ENCODE results near the gene AFTPH. TPM values are rescaled to one million over a fixed set of nuclear protein-coding genes. Genes with fewer than 3 reads are reported as not detected.

The AFTPH gene
- total RNA-seq, 1 experiment from 2014 or later: 14.9 TPM

DNA sequence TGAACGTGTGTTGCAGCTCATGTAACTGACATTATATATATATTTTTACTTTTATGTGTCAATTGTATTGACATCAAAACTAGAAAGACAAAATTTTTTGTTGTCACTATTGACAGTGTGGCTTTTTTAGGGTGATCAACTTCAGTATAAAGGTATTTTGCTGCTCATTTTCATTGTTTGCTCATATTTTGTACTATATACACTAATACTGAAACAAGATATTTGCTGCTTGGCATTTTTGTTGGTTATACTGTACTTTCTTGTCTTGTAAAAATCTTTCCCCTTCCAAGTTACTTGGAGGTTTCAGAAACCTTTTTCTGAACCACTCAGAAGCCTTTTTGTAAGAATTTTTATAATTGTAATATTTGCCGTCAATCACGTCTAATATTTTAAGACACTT is 16.5 kb downstream of the AFTPH start:
- no peaks in the 10 kb centered on the region for H3K9me3 Mint-ChIP-seq
- CTCF ChIA-PET: no interaction called here
- ATAC-seq (no peak), DNase-seq (ENCODE audit: low spot score) (no peak)
- no peaks in the 10 kb centered on the region for H3K36me3 Mint-ChIP-seq
- H3K27ac Mint-ChIP-seq: no peak overlapping the region
- peaks cover 13% of the 10 kb centered on the region for H3K4me1 Mint-ChIP-seq
- H3K27me3 Mint-ChIP-seq (ENCODE audit: low read depth): no peaks in the 10 kb centered on the region
- no peak overlapping the region for H3K4me3 Mint-ChIP-seq
- TF ChIP-seq TP53 (CRISPR knock-in tag; IDR thresholded peaks at IDR 0.05) (no peak), ZNF121 (CRISPR knock-in tag; IDR thresholded peaks at IDR 0.05) (no peak), MXD4 (CRISPR knock-in tag; IDR thresholded peaks at IDR 0.05; ENCODE audit: borderline replicate concordance) (no peak), ATF1 (CRISPR knock-in tag; IDR thresholded peaks at IDR 0.05) (no peak), HMGA2 (CRISPR knock-in tag; IDR thresholded peaks at IDR 0.05) (no peak), EMX1 (CRISPR knock-in tag; IDR thresholded peaks at IDR 0.05) (no peak), TCF7 (CRISPR knock-in tag; IDR thresholded peaks at IDR 0.05; ENCODE audit: low read depth) (no peak), NR2C2 (CRISPR knock-in tag; IDR thresholded peaks at IDR 0.05) (no peak), NR1H2 (CRISPR knock-in tag; IDR thresholded peaks at IDR 0.05) (no peak), GABPB1 (CRISPR knock-in tag; IDR thresholded peaks at IDR 0.05) (no peak)
- TF ChIP-seq, protein P1, sequence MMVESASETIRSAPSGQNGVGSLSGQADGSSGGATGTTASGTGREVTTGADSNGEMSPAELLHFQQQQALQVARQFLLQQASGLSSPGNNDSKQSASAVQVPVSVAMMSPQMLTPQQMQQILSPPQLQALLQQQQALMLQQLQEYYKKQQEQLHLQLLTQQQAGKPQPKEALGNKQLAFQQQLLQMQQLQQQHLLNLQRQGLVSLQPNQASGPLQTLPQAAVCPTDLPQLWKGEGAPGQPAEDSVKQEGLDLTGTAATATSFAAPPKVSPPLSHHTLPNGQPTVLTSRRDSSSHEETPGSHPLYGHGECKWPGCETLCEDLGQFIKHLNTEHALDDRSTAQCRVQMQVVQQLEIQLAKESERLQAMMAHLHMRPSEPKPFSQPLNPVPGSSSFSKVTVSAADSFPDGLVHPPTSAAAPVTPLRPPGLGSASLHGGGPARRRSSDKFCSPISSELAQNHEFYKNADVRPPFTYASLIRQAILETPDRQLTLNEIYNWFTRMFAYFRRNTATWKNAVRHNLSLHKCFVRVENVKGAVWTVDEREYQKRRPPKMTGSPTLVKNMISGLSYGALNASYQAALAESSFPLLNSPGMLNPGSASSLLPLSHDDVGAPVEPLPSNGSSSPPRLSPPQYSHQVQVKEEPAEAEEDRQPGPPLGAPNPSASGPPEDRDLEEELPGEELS (CRISPR knock-in tag; IDR thresholded peaks at IDR 0.05): no peak
- TF ChIP-seq, protein P2, sequence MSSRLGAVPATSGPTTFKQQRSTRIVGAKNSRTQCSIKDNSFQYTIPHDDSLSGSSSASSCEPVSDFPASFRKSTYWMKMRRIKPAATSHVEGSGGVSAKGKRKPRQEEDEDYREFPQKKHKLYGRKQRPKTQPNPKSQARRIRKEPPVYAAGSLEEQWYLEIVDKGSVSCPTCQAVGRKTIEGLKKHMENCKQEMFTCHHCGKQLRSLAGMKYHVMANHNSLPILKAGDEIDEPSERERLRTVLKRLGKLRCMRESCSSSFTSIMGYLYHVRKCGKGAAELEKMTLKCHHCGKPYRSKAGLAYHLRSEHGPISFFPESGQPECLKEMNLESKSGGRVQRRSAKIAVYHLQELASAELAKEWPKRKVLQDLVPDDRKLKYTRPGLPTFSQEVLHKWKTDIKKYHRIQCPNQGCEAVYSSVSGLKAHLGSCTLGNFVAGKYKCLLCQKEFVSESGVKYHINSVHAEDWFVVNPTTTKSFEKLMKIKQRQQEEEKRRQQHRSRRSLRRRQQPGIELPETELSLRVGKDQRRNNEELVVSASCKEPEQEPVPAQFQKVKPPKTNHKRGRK (CRISPR knock-in tag; IDR thresholded peaks at IDR 0.05; ENCODE audit: borderline replicate concordance): no peak
- TF ChIP-seq, protein P3, sequence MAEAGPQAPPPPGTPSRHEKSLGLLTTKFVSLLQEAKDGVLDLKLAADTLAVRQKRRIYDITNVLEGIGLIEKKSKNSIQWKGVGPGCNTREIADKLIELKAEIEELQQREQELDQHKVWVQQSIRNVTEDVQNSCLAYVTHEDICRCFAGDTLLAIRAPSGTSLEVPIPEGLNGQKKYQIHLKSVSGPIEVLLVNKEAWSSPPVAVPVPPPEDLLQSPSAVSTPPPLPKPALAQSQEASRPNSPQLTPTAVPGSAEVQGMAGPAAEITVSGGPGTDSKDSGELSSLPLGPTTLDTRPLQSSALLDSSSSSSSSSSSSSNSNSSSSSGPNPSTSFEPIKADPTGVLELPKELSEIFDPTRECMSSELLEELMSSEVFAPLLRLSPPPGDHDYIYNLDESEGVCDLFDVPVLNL (CRISPR knock-in tag; IDR thresholded peaks at IDR 0.05; ENCODE audit: borderline replicate concordance, low read depth): no peak
- TF ChIP-seq, protein P4, sequence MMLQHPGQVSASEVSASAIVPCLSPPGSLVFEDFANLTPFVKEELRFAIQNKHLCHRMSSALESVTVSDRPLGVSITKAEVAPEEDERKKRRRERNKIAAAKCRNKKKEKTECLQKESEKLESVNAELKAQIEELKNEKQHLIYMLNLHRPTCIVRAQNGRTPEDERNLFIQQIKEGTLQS (CRISPR knock-in tag; conservative IDR thresholded peaks at IDR 0.05): no peak
- TF ChIP-seq, protein P5, sequence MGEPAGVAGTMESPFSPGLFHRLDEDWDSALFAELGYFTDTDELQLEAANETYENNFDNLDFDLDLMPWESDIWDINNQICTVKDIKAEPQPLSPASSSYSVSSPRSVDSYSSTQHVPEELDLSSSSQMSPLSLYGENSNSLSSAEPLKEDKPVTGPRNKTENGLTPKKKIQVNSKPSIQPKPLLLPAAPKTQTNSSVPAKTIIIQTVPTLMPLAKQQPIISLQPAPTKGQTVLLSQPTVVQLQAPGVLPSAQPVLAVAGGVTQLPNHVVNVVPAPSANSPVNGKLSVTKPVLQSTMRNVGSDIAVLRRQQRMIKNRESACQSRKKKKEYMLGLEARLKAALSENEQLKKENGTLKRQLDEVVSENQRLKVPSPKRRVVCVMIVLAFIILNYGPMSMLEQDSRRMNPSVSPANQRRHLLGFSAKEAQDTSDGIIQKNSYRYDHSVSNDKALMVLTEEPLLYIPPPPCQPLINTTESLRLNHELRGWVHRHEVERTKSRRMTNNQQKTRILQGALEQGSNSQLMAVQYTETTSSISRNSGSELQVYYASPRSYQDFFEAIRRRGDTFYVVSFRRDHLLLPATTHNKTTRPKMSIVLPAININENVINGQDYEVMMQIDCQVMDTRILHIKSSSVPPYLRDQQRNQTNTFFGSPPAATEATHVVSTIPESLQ (CRISPR knock-in tag; IDR thresholded peaks at IDR 0.05): no peak
- TF ChIP-seq, protein P6, sequence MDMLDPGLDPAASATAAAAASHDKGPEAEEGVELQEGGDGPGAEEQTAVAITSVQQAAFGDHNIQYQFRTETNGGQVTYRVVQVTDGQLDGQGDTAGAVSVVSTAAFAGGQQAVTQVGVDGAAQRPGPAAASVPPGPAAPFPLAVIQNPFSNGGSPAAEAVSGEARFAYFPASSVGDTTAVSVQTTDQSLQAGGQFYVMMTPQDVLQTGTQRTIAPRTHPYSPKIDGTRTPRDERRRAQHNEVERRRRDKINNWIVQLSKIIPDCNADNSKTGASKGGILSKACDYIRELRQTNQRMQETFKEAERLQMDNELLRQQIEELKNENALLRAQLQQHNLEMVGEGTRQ (CRISPR knock-in tag; IDR thresholded peaks at IDR 0.05): no peak
- TF ChIP-seq, protein P7, sequence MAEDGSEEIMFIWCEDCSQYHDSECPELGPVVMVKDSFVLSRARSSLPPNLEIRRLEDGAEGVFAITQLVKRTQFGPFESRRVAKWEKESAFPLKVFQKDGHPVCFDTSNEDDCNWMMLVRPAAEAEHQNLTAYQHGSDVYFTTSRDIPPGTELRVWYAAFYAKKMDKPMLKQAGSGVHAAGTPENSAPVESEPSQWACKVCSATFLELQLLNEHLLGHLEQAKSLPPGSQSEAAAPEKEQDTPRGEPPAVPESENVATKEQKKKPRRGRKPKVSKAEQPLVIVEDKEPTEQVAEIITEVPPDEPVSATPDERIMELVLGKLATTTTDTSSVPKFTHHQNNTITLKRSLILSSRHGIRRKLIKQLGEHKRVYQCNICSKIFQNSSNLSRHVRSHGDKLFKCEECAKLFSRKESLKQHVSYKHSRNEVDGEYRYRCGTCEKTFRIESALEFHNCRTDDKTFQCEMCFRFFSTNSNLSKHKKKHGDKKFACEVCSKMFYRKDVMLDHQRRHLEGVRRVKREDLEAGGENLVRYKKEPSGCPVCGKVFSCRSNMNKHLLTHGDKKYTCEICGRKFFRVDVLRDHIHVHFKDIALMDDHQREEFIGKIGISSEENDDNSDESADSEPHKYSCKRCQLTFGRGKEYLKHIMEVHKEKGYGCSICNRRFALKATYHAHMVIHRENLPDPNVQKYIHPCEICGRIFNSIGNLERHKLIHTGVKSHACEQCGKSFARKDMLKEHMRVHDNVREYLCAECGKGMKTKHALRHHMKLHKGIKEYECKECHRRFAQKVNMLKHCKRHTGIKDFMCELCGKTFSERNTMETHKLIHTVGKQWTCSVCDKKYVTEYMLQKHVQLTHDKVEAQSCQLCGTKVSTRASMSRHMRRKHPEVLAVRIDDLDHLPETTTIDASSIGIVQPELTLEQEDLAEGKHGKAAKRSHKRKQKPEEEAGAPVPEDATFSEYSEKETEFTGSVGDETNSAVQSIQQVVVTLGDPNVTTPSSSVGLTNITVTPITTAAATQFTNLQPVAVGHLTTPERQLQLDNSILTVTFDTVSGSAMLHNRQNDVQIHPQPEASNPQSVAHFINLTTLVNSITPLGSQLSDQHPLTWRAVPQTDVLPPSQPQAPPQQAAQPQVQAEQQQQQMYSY (CRISPR knock-in tag; IDR thresholded peaks at IDR 0.05): no peak
- TF ChIP-seq, protein P8, sequence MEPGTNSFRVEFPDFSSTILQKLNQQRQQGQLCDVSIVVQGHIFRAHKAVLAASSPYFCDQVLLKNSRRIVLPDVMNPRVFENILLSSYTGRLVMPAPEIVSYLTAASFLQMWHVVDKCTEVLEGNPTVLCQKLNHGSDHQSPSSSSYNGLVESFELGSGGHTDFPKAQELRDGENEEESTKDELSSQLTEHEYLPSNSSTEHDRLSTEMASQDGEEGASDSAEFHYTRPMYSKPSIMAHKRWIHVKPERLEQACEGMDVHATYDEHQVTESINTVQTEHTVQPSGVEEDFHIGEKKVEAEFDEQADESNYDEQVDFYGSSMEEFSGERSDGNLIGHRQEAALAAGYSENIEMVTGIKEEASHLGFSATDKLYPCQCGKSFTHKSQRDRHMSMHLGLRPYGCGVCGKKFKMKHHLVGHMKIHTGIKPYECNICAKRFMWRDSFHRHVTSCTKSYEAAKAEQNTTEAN (CRISPR knock-in tag; IDR thresholded peaks at IDR 0.05): no peak
- POLR2A ChIA-PET: no interaction called here
